ENCODE results near the gene LRRC45.

DNA sequence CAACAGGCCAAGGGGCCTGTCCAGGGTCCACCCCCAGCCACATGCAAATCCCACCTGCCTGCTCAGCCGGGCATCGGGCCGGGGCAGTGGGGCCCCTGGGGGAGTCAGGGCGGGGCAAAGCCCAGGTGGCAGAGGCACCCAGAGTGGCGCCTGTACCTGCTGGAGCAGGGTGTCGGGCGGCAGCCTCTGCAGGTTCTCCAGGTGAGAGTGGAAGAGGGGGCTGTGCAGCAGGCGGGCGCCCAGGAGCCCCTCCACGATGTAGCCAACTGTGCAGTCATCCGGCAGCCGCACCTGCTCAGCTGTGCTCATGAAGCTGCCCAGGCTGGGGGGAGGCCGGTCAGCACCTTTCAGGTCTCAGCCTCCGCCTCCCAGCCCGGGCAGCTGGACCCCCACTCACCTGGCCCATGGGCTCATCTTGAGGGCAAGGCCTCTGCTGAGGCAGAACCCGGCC is 26.4 kb downstream of the LRRC45 start:
- TF ChIP-seq GLIS1 (tag by site-specific recombination; IDR thresholded peaks at IDR 0.05) = no peak
- TF ChIP-seq ZNF830 (tag by site-specific recombination; IDR thresholded peaks at IDR 0.05; ENCODE audit: low read depth) = no peak
- TF ChIP-seq, protein P1, sequence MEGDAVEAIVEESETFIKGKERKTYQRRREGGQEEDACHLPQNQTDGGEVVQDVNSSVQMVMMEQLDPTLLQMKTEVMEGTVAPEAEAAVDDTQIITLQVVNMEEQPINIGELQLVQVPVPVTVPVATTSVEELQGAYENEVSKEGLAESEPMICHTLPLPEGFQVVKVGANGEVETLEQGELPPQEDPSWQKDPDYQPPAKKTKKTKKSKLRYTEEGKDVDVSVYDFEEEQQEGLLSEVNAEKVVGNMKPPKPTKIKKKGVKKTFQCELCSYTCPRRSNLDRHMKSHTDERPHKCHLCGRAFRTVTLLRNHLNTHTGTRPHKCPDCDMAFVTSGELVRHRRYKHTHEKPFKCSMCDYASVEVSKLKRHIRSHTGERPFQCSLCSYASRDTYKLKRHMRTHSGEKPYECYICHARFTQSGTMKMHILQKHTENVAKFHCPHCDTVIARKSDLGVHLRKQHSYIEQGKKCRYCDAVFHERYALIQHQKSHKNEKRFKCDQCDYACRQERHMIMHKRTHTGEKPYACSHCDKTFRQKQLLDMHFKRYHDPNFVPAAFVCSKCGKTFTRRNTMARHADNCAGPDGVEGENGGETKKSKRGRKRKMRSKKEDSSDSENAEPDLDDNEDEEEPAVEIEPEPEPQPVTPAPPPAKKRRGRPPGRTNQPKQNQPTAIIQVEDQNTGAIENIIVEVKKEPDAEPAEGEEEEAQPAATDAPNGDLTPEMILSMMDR (tag by site-specific recombination; IDR thresholded peaks at IDR 0.05) = no peak
- no peak for TF ChIP-seq ZNF302 (tag by site-specific recombination; IDR thresholded peaks at IDR 0.05; ENCODE audit: low read depth)
- TF ChIP-seq ZNF138 (tag by site-specific recombination; IDR thresholded peaks at IDR 0.05; ENCODE audit: borderline replicate concordance) = no peak
- TF ChIP-seq ZNF184 (tag by site-specific recombination; IDR thresholded peaks at IDR 0.05) = no peak
- no peak for TF ChIP-seq YY1 (tag by site-specific recombination; IDR thresholded peaks at IDR 0.05)
- no peak for TF ChIP-seq MYNN (tag by site-specific recombination; IDR thresholded peaks at IDR 0.05; ENCODE audit: borderline replicate concordance)
- TF ChIP-seq KLF9 (tag by site-specific recombination; IDR thresholded peaks at IDR 0.05; ENCODE audit: low read depth) = no peak

Measured in HEK293 (cell line).